ENCODE results near the gene MAST2. TPM values are rescaled to one million over a fixed set of nuclear protein-coding genes. Genes with fewer than 3 reads are reported as not detected.

MAST2 gene
- total RNA-seq, 1 donor from 2014 or later, result 27.6 TPM

DNA sequence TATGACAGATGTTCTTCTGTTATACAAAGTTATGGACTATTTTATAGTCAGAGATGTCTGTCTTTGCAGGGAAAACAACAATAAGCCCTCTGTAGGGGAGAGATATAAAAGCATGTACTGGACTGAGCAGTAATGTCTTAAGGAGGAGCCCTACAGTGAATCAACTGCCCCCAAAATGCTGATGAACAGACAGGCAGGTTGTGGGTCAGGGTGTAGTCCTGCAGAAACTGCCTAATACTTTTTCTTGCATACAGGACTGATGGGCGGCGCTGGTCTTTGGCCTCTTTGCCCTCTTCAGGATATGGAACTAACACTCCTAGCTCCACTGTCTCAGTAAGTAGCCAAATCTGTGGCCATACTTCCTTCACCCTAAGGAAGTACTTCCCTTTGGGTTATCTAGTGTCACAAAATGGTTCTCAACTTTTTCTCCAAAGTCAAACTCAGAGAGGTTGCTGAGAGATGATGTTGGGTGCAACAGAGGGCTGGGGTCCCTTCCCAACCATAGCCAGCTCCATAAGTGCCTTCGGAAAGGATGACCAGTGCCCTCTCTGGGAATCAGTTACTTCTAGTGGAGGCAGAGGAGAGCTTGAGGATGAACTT is 199.2 kb downstream of the MAST2 start:
- Mint-ChIP-seq H3K27me3 (ENCODE audit: unreplicated experiment) (no peaks in the 10 kb centered on the region), H3K4me1 (ENCODE audit: unreplicated experiment) (peaks cover 27% of the 10 kb centered on the region), H3K9me3 (ENCODE audit: unreplicated experiment) (no peaks in the 10 kb centered on the region), H3K36me3 (ENCODE audit: low read depth, unreplicated experiment) (peaks cover 6% of the 10 kb centered on the region), H3K4me3 (ENCODE audit: unreplicated experiment) (no peak overlapping the region), H3K27ac (ENCODE audit: unreplicated experiment) (no peak overlapping the region)
- no peak for TF ChIP-seq CTCF (IDR thresholded peaks at IDR 0.05; ENCODE audit: unreplicated experiment)
- no peak for DNase-seq (ENCODE audit: low spot score)

- TF ChIP-seq CTCF (IDR thresholded peaks at IDR 0.05; ENCODE audit: unreplicated experiment), result no peak
- H3K4me3 Mint-ChIP-seq (ENCODE audit: unreplicated experiment), result no peak overlapping the region
Measured at GRCh38 chr1:46003315-46003714, 199.9 kb downstream of the MAST2 start.

DNA sequence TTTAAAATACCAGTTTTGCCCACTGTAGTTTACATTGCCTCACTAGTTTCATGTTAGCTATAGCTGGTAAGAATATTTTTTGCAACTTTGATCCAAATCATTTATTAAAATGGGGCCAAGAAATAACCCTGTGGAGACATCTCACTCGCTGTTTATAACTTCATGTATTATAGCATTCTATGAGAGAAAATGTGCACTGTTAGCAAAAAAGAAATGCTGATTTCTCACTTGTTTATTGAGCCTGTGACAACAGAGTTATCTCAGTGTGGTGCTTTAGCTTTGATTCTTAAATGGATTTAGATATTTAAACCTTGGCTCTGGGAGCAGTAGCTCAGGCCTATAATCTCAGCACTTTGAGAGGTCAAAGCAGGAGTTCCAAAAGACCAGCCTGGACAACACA is 201.1 kb downstream of the MAST2 start:
- no peaks in the 10 kb centered on the region for H3K9me3 Mint-ChIP-seq (ENCODE audit: unreplicated experiment)
- peaks cover 15% of the 10 kb centered on the region for H3K36me3 Mint-ChIP-seq (ENCODE audit: low read depth, unreplicated experiment)
- TF ChIP-seq CTCF (IDR thresholded peaks at IDR 0.05; ENCODE audit: unreplicated experiment), result no peak
- peaks cover 28% of the 10 kb centered on the region for H3K4me1 Mint-ChIP-seq (ENCODE audit: unreplicated experiment)
- H3K27ac Mint-ChIP-seq (ENCODE audit: unreplicated experiment), result peak overlapping the region; percentile 25
- H3K27me3 Mint-ChIP-seq (ENCODE audit: unreplicated experiment), result no peaks in the 10 kb centered on the region
- H3K4me3 Mint-ChIP-seq (ENCODE audit: unreplicated experiment), result no peak overlapping the region
- DNase-seq (ENCODE audit: low spot score), result no peak

More at GRCh38 chr1:46003315-46003714, 199.9 kb downstream of the MAST2 start:
- Mint-ChIP-seq H3K27me3 (ENCODE audit: unreplicated experiment) (no peaks in the 10 kb centered on the region), H3K36me3 (ENCODE audit: low read depth, unreplicated experiment) (peaks cover 11% of the 10 kb centered on the region), H3K9me3 (ENCODE audit: unreplicated experiment) (no peaks in the 10 kb centered on the region), H3K27ac (ENCODE audit: unreplicated experiment) (no peak overlapping the region), H3K4me1 (ENCODE audit: unreplicated experiment) (peaks cover 27% of the 10 kb centered on the region)
- no peak for DNase-seq (ENCODE audit: low spot score)

DNA sequence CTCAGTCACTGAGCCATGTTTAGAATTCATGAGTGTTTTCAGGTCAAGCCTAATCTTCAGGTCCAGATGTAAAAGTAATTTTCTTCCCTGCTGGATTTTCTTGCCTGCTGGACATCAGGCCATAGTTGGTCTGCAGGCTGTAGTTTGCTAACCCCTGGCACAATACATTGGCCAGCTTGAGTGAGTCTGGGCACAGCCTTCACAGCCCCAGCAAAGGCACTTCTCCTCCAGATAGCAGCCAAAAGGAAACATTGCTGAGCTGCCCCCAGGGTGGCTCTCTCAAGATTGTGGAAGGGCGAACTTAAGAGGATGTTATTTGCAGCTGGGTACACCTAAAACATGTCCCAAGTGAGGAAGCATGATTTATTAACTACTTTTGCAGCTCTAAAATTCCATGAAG is 202.2 kb downstream of the MAST2 start:
- TF ChIP-seq CTCF (IDR thresholded peaks at IDR 0.05; ENCODE audit: unreplicated experiment), result no peak
- Mint-ChIP-seq H3K27me3 (ENCODE audit: unreplicated experiment) (no peaks in the 10 kb centered on the region), H3K9me3 (ENCODE audit: unreplicated experiment) (no peaks in the 10 kb centered on the region), H3K4me3 (ENCODE audit: unreplicated experiment) (no peak overlapping the region), H3K4me1 (ENCODE audit: unreplicated experiment) (peaks cover 23% of the 10 kb centered on the region), H3K36me3 (ENCODE audit: low read depth, unreplicated experiment) (peaks cover 15% of the 10 kb centered on the region), H3K27ac (ENCODE audit: unreplicated experiment) (no peak overlapping the region)
- DNase-seq (ENCODE audit: low spot score), result no peak

DNA sequence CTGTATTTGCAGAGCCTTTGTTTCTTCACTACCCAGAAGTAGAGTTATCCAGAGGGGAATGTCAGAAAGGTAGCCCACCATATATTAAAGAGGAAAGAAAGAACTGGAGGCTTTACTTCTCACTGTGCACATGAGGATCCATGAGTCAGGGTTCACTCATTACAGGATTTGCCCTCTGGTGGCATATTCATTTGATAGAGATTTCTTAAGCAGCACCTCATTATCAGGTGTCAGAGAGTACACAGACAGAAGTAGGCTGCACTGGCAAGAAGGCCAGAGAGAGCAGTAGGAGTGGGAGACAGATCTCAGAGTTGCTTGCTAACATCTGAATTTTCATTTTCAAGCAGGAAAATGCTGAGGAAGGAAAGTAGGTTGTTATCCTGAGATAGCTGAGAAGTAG is 205.2 kb downstream of the MAST2 start:
- no peak overlapping the region for H3K4me3 Mint-ChIP-seq (ENCODE audit: unreplicated experiment)
- DNase-seq (ENCODE audit: low spot score), result no peak
- H3K9me3 Mint-ChIP-seq (ENCODE audit: unreplicated experiment), result no peaks in the 10 kb centered on the region
- no peak for TF ChIP-seq CTCF (IDR thresholded peaks at IDR 0.05; ENCODE audit: unreplicated experiment)
- no peak overlapping the region for H3K27ac Mint-ChIP-seq (ENCODE audit: unreplicated experiment)
- H3K4me1 Mint-ChIP-seq (ENCODE audit: unreplicated experiment), result peaks cover 3% of the 10 kb centered on the region
- H3K27me3 Mint-ChIP-seq (ENCODE audit: unreplicated experiment), result no peaks in the 10 kb centered on the region
- H3K36me3 Mint-ChIP-seq (ENCODE audit: low read depth, unreplicated experiment), result peaks cover 20% of the 10 kb centered on the region
